Lung (tissue), 12 donors: ENCODE results near the gene DGKB. TPM values are rescaled to one million over a fixed set of nuclear protein-coding genes. Genes with fewer than 3 reads are reported as not detected.
A peak's percentile ranks its signal among the peaks of the same experiment; 100 is the strongest.

Experiments used
- ATAC-seq: fragments of 200-7000 bp; cut with Tn5 transposase; one replicate; pipeline ENCODE4 v1.9.1; 2020; ENCODE audit warnings: moderate number of reproducible peaks; ENCODE audit not compliant: insufficient read depth, low FRiP score
- DNase-seq, 3 donors: peaks; one replicate each; pipeline ENCODE4 v3.0.0-alpha.2; 2013 to 2017
- H3K27ac ChIP-seq, 2 donors: one replicate each; pipeline ENCODE4 v1.5.1; 2013; ENCODE audit warnings: mild to moderate bottlenecking in 2 of 2, moderate library complexity in 2 of 2, control low read depth in 1 of 2, inconsistent platforms in 1 of 2, low read depth in 1 of 2, low read length in 1 of 2
- H3K27me3 ChIP-seq, 3 donors: one replicate each; pipeline ENCODE4 v1.5.1; 2013; ENCODE audit warnings: low read length in 2 of 3; ENCODE audit not compliant: control insufficient read depth in 3 of 3, insufficient read depth in 3 of 3
- H3K36me3 ChIP-seq, 4 donors: one replicate each; pipeline ENCODE4 v1.5.1; 2013; ENCODE audit warnings: low read length in 4 of 4, mild to moderate bottlenecking in 1 of 4, moderate library complexity in 1 of 4; ENCODE audit not compliant: control insufficient read depth in 4 of 4, insufficient read depth in 4 of 4
- H3K4me1 ChIP-seq, 5 donors: one replicate each; pipeline ENCODE4 v1.5.1; 2013; ENCODE audit warnings: low read length in 5 of 5, mild to moderate bottlenecking in 2 of 5, moderate library complexity in 1 of 5; ENCODE audit not compliant: control insufficient read depth in 5 of 5, insufficient read depth in 5 of 5
- H3K4me3 ChIP-seq: one replicate; pipeline ENCODE4 v1.5.1; 2013; ENCODE audit warnings: mild to moderate bottlenecking, control low read depth, moderate library complexity
- H3K9ac ChIP-seq, 2 donors: one replicate each; pipeline ENCODE4 v1.5.1; 2013; ENCODE audit warnings: low read length in 2 of 2, control low read depth in 1 of 2; ENCODE audit not compliant: insufficient read depth in 1 of 2
- H3K9me3 ChIP-seq, 4 donors: one replicate each; pipeline ENCODE4 v1.5.1; 2013; ENCODE audit warnings: low read length in 3 of 4, mild to moderate bottlenecking in 1 of 4, moderate library complexity in 1 of 4; ENCODE audit not compliant: control insufficient read depth in 4 of 4, insufficient read depth in 3 of 4
- CTCF ChIP-seq: IDR thresholded peaks from 2 replicates; pipeline ENCODE4 v1.5.1; 2012; ENCODE audit warnings: mild to moderate bottlenecking; ENCODE audit errors: control extremely low read depth, extremely low read depth
- WGBS, 2 donors: extraction: QIAGEN DNeasy Blood & Tissue Kit; methylation state at CpG; one replicate each; pipeline ENCODE4 v1.1.7; 2013; 5-methylcytosine and 5-hydroxymethylcytosine counted together
- polyA plus RNA-seq, 2 donors: library from polyadenylated mRNA; stranded (reverse); fragments of 200-250 nt; gene quantifications; one replicate each; pipeline ENCODE4 v1.2.1, GENCODE V29; 2013
- total RNA-seq, 2 donors: library from RNA; depleted of rRNA in 1 of 2; stranded (reverse); fragments of >200 nt in 1 of 2; gene quantifications; one replicate each; pipeline ENCODE4 v1.2.1, GENCODE V29; 2014 to 2021
- donor health status: control.
- donor health status: control.
- donor health status: Bipolar disorder and iron deficiency.
- donor health status: healthy.
- donor health status: DM: yes; HTN: yes; CAD: no.

DGKB gene
- total and polyA plus RNA-seq, 4 donors = under 0.01 to 0.57 (median 0.06) TPM; not detected in 1

DNA sequence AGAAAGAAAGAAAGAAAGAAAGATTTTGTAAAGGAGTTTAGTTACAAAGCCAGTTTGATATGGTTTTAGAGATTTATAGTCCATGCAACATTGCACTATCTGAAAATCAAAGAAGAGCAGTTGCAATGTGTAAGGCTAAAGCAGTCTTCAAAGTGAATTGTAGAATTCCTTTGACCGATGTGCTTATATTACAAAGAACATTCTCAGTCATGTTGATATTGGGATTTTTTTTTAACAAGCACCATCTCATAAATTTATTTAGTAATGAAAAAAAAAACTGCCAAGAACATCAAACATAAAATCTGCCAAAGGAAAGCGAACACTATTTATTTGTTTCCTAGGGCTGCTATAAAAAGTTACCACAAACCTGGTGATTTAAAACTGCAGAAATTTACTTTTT lies 133.3 kb downstream of the DGKB start:
- WGBS, 2 donors = 69 to 82% methylated on average over 2 of the region's 2 CpGs
- Histone ChIP-seq H3K27ac (no peak overlapping the region), H3K9me3 (no peaks in the 10 kb centered on the region), H3K9ac (no peak overlapping the region), H3K4me1 (no peaks in the 10 kb centered on the region), H3K4me3 (no peak overlapping the region), H3K27me3 (no peaks in the 10 kb centered on the region), H3K36me3 (no peaks in the 10 kb centered on the region)
- ATAC-seq (no peak), DNase-seq (no peak)
- TF ChIP-seq CTCF = no peak

DNA sequence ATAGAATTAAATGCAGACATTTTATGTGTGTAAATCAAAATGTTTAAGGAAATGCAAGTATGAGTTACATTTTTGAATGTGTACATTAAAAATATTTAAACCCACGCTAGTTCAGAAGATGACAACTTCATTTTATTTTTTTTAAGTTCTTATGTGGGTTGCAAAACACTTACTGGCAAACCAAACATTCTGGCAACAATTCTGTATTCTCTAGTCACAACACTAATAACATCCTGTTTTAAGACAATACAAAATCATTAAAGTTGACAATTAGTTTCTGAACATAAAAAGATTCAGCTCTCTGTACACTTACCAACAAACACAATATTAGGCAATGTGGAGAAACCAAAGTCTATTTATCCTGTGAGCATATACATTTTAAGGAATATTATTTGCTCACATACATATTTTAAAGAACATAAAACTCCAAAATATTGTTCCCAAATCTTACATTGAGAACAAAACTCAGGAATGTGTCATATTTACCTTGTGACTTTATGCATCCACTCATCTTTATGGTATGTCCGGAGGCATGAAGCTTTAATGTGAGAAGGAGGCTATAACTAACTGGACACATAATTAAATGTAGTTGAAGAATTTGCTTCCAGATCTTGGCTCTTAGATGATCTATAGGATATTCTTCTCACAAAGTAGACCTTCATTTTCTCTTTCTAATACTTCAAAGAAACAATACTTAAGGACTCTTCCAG lies 134.7 kb downstream of the DGKB start:
- Histone ChIP-seq H3K4me3 (no peak overlapping the region), H3K4me1 (no peaks in the 10 kb centered on the region), H3K9me3 (no peaks in the 10 kb centered on the region), H3K27me3 (no peaks in the 10 kb centered on the region), H3K27ac (no peak overlapping the region), H3K36me3 (no peaks in the 10 kb centered on the region), H3K9ac (no peak overlapping the region)
- DNase-seq (peak in 1 of 3 donors; percentile 49), ATAC-seq (no peak)
- TF ChIP-seq CTCF = no peak
- WGBS, 2 donors = 68 to 77% methylated on average over 2 of the region's 2 CpGs

DNA sequence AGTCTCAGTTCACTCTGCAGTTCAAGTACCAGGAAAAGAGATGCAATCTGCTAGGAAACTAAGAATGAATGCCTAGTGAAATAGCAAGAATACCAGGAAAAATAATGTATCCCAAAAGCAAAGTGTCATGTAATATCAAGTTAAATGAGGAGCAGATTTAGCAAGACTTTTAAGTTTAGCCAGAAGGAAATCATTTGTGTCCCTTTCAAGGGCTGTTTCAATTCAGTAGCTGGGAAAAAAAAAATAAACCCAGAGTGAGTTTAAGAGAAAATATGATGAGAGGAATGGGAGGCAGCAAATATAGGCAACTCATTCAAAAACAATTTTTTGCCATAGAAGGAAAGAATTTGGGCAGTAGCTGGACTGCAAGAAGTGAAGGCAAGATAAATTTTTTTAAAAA lies 135.8 kb downstream of the DGKB start:
- Histone ChIP-seq H3K27ac (no peak overlapping the region), H3K4me3 (no peak overlapping the region), H3K36me3 (no peaks in the 10 kb centered on the region), H3K9me3 (no peaks in the 10 kb centered on the region), H3K27me3 (no peaks in the 10 kb centered on the region), H3K9ac (no peak overlapping the region), H3K4me1 (peaks cover 0 to 9% (median 0%) of the 10 kb centered on the region in 5 donors)
- DNase-seq = no peak
- TF ChIP-seq CTCF = no peak
- ATAC-seq = no peak

DNA sequence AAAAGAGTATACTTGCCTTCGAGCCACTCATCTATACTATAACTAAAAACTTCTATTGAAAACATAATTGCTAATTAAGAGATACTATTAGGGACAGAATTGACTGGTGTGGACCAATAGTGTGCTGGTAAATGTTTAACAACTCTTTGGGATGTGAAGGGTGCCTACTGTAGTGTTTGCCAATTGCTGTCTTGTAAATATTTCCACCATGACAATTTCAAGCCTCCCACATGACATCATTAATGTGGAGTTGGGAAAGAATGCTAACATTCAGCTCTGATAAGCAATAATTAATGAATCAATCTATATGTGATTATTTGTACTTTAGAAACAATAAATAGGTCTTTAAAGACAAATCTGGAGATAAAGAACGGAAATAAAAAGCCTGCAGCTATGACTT lies 136.8 kb downstream of the DGKB start:
- Histone ChIP-seq H3K27me3 (no peaks in the 10 kb centered on the region), H3K4me3 (no peak overlapping the region), H3K9me3 (no peaks in the 10 kb centered on the region), H3K4me1 (peaks cover 0 to 13% (median 3%) of the 10 kb centered on the region in 5 donors), H3K36me3 (no peaks in the 10 kb centered on the region), H3K27ac (no peak overlapping the region), H3K9ac (no peak overlapping the region)
- ATAC-seq (no peak), DNase-seq (no peak)
- 65 to 73% methylated on average over 2 of the region's 2 CpGs for WGBS, 2 donors
- TF ChIP-seq CTCF = no peak
